Posterior cingulate gyrus (tissue), 11 donors: ENCODE results near the gene DPEP2NB.
"Not testable (repeated sequence)": the region's sequence is repeated elsewhere in the genome, so short reads cannot be mapped to it uniquely, and the experiment has no call there.

Source experiments
- DNase-seq, 10 donors: peaks; one replicate each; pipeline versions ENCODE4 v3.0.0 to v3.0.0-alpha.2; 2020 to 2021; ENCODE audit warnings: mixed read lengths in 3 of 10
- intact Hi-C: fragments of 100-400 bp; cut with DNase I; formaldehyde crosslinking; loops from one replicate; pipeline ENCODE4 v1.15.1; 2023

DPEP2NB gene

GRCh38 chr16:68021490-68021889 is 5.8 kb upstream of the DPEP2NB start:
- intact Hi-C loops, result loop anchor here (10.0 kb wide), 1 partner anchor 87 kb away; the partner anchor contains the start of genes CTRL and PSMB10
- no peak for DNase-seq

DNA sequence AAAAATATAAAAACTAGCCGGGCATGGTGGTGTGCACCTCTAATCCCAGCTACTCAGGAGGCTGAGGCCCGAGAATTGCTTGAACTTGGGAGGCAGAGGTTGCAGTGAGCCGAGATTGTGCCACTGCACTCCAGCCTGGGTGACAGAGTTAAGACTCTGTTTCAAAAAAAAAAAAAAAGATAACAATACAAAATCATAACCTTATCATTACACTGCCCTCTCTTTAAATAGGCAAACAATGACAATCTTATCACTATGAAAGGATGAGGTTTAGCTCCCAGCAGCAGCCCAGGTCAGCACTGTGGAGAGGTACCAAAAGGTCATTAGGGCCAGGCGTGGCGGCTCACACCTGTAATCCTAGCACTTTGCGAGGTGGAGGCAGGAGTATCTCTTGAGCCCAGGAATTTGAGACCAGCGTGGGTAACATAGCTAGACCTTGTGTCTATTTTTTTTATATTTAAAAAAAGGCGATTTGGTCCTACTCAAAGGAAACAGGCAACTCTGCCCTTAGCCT is 3.5 kb upstream of the DPEP2NB start:
- intact Hi-C loops, result no loop called here

DNA sequence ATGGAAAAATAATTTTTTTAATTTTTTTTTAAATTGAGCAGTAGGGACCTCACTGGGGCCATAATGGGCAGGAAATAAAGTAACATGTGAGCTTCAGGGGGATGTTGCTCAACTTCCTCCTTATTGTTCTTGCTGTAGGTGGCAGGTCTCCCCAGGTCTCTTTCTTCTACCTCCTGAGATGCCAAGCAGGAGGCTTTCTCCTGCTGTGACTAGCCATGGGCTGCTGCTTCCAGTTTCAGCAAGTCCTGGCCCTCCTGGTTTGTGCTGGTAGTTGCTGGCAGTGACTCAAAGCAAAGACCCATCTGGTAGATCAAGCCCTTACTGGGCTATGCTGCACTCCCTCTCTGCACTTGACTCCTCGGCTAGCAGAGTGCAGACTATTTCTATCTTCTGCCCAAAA is 2.3 kb downstream of the DPEP2NB start:
- intact Hi-C loops, result no loop called here
- no peak for DNase-seq

More for the DNA sequence above, 3.5 kb upstream of the DPEP2NB start:
- DNase-seq, result no peak

GRCh38 chr16:68009872-68010271 is 5.8 kb downstream of the DPEP2NB start:
- DNase-seq, intact Hi-C loops: not testable (repeated sequence)

GRCh38 chr16:68009157-68009735 is 6.5 kb downstream of the DPEP2NB start:
- no peak for DNase-seq
- intact Hi-C loops, result no loop called here

DNA sequence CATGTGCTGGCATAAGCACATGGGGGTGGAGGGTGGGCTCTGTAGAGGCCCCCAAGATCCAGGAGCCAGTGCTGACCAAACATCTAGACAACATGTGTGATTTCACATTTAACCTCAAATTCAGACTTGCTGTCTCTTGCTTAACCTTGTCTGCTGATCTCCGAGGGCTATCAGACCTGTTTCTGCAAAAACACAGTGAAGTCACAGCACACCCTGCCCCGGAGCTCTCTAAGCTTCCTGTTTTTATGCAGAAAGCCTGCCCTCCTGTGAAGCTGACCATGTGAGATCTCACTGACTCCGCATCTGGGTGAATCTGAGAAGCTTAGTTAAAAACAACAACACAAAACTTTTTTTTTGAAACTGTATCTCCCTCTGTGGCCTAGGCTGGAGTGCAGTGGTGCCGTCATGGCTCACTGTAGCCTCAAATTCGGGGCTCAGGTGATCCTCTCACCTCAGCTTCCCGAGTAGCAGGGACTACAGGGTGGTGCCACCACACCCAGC is 9.9 kb downstream of the DPEP2NB start:
- intact Hi-C loops, result no loop called here
- no peak for DNase-seq

GRCh38 chr16:68005211-68005610 is 10.5 kb downstream of the DPEP2NB start:
- no peak for DNase-seq
- intact Hi-C loops, result no loop called here

DNA sequence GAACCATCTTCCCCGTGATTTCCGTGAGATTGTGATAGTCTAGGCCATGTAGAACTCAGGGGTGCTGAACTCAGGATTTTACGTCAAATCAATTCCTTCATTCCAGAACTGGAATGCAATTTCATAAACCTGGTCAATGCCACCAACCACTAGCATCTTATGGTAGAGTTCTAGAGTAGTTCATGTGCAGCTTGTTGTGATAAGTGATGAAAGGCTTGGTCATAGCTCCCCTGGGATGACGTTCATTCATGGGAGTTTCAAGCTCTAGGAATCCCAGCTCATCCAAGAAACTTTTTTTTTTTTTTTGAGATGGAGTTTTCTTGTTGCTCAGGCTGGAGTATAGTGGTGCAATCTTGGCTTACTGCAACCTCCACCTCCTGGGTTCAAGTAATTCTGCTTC is 12.7 kb downstream of the DPEP2NB start:
- DNase-seq, result no peak
- intact Hi-C loops, result no loop called here

- no peak for DNase-seq
- intact Hi-C loops, result no loop called here
These were observed 15.3 kb downstream of the DPEP2NB start for GRCh38 chr16:68000450-68000849.

GRCh38 chr16:67999985-68000384 is 15.7 kb downstream of the DPEP2NB start:
- intact Hi-C loops, result loop anchor here (10.0 kb wide), 1 partner anchor 225 kb away; no protein-coding TSS in a partner anchor

GRCh38 chr16:67998779-67999688 is 16.7 kb downstream of the DPEP2NB start, which contains the start of gene DPEP2:
Gene DPEP2, minus strand, starts transcription at chr16:67999484. Its CDS starts 6,272 bp downstream, at chr16:67993212.
- intact Hi-C loops, result loop anchor here (10.0 kb wide), 1 partner anchor 226 kb away; no protein-coding TSS in a partner anchor
- DNase-seq, result not testable (repeated sequence)

More at GRCh38 chr16:67999985-68000384, 15.7 kb downstream of the DPEP2NB start:
- DNase-seq, result no peak

GRCh38 chr16:67998231-67998778 is 17.4 kb downstream of the DPEP2NB start:
- intact Hi-C loops, result loop anchor here (10.0 kb wide), 1 partner anchor 226 kb away; no protein-coding TSS in a partner anchor
- not testable (repeated sequence) for DNase-seq

DNA sequence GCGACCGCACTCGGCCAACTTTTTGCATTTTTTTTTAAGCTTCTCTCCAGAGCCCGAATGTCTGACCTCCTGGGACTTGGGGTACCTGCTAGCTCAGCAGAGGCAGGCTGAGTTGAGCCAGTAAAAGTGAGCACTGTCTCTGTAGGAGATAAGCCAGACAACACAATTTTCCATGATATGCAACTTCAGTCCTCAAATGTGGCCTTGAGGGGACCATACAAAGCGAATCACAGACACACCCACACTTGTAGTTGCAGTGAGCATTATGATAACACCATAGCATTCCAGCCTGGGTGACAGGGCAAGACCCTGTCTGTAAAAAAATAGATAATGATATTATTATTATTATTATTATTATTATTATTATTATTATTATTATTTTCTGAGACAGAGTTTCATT is 19.0 kb downstream of the DPEP2NB start:
- intact Hi-C loops, result loop anchor here (10.0 kb wide), 1 partner anchor 228 kb away; no protein-coding TSS in a partner anchor
- no peak for DNase-seq

- intact Hi-C loops, result loop anchor here (10.0 kb wide), 1 partner anchor 229 kb away; no protein-coding TSS in a partner anchor
- no peak for DNase-seq
These were observed 20.3 kb downstream of the DPEP2NB start for GRCh38 chr16:67995423-67995822.

GRCh38 chr16:67994040-67994408 is 21.7 kb downstream of the DPEP2NB start:
- intact Hi-C loops, result loop anchor here (10.0 kb wide), 1 partner anchor 231 kb away; no protein-coding TSS in a partner anchor
- not testable (repeated sequence) for DNase-seq

GRCh38 chr16:67993207-67994039 is 22.3 kb downstream of the DPEP2NB start:
- peak; percentile 20 to 94 (median 64) for DNase-seq
- intact Hi-C loops, result loop anchor here (10.0 kb wide), 1 partner anchor 231 kb away; no protein-coding TSS in a partner anchor

- no peak for DNase-seq
- intact Hi-C loops, result loop anchor here (10.0 kb wide), 1 partner anchor 232 kb away; no protein-coding TSS in a partner anchor
These were observed 23.0 kb downstream of the DPEP2NB start for GRCh38 chr16:67992661-67993206.

DNA sequence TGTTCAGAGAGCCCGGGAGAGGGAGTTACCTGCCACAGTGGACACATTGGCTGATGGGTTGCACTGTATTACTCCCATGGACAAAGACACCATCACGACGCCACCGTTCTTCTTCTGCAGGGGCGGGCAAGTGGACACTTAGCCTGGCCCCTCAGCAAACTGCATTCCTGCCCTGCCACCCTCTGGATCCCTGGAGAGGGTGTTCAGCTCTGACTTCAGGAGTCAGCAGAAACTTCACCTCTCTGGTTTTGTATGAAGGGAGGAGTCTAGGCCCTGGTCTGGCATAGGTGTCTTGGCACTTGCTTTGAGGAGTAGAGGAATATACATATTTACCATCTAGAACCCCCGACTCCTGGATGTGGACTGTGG is 25.7 kb downstream of the DPEP2NB start:
- no peak for DNase-seq

More for the DNA sequence above, 25.7 kb downstream of the DPEP2NB start:
- intact Hi-C loops, result loop anchor here (10.0 kb wide), 1 partner anchor 235 kb away; no protein-coding TSS in a partner anchor
